NCI-H1436 treated with DMSO at 0.1 percent for 48 hours (cell line): Measurements from ENCODE around the gene SEBOX.
A peak's percentile ranks its signal among the peaks of the same experiment; 100 is the strongest.

Source experiments
- DNase-seq: peaks from one replicate; lab custom pipeline; 2025; lab: John Stamatoyannopoulos, UW

The SEBOX gene

DNA sequence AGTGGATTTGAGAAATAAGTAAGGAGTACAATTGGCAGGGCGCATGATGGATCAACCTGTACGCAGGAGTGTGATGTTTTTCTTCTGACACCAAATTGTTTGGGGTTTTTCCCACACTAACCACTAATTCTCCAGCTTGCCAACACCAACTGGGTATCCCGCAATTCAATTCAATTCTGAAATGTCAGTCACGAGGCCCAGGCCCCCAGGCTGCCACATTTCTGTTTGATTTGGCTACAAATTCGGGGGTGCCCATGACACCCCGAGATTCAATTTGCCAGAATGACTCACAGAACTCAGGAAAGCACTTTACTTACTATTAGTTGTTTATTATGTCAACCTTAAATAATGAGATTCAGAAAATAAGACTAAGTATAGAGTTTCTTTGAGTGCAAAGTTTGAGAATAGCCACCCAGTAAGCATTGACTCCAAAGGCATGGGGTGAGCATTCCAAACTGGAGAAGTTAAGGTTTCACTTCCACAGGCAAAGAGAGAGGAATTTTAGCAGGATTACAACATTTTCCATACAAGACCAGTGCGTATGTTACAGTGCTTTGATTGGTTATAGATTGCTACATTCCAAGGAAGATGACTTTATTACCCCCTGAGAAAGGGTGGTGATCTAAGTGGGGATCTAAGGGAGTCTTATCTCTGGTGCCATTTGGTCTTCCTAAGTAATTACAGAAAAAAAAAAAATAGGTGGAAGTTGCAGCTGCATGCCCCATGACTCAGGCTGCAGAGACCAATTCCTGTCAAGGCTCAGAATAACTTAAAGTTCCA is 29.5 kb upstream of the SEBOX start:
- no peak for DNase-seq

DNA sequence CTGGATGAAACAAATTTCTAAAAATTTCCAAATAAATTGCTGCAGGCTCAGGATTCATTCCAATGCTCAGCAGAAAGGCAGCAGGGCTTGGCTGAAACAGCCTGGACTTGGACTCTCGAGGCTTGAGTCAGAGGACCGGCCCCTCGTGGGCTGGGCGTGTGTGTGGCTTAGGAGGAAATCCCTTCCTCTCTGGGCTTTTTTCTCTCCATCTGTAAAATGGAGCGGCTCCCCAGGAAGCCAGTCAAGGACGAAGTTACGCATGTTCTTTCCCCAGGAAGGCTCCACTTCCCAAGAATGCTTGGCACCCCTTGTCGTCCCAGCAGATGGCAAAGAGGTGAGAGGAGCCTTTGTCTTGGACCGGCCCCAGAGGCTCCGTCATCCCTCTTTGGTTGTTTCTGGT is 27.5 kb upstream of the SEBOX start:
- no peak for DNase-seq

GRCh38 chr17:28391401-28391800 is 26.4 kb upstream of the SEBOX start:
- DNase-seq = no peak

DNA sequence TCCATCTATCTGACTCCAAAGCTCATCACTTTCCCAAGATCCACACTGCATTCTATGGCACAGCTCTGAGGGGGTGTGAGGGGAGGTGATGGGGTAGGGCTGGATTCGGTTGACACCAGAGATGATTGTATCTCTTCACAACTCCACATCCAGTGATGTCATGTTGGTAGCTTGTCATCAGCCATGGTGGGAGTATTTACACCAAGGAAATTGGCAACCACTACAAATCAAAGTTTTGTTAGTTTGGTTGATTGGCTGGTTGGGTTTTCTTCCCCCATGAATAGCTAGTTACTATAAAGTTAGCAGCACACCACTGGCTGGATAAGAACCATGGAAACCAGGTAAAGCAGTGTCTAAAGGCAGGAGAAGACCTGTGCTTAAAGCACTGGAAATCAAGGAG is 26.0 kb upstream of the SEBOX start:
- DNase-seq = no peak

DNA sequence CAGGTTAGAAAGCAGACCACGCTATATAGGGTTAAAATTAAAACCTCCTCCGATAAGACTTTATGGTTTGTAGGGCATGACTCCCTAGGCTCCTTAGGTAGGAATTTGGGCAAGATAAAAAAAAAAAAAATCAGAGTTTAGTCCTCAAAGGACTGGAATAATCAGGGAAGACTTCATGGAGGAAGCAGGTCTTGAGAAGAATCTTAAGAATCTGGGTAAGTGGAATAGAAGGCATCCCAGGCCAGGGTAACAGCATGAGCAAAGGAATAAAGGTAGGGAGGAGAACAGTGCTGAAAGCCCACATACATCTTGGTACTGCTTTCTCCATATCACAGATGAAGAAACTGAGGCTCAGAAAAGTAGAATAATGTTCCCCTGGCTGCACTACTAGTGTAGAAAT is 25.6 kb upstream of the SEBOX start:
- DNase-seq = no peak

GRCh38 chr17:28390141-28390540 is 25.1 kb upstream of the SEBOX start:
- no peak for DNase-seq

DNA sequence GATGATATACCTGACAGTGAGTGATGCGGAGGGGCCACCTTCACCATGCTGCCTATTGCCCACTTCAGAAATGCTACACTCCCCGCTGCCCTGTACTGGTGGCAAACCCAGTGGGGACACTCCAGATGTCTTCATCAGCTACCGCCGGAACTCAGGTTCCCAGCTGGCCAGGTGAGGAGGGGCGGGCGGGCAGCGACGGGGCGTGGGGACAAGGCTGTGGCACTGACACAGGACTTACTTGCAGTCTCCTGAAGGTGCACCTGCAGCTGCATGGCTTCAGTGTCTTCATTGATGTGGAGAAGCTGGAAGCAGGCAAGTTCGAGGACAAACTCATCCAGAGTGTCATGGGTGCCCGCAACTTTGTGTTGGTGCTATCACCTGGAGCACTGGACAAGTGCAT is 23.1 kb upstream of the SEBOX start:
- DNase-seq = no peak

GRCh38 chr17:28386391-28386790 is 21.4 kb upstream of the SEBOX start:
- DNase-seq = no peak

GRCh38 chr17:28385406-28385805 is 20.4 kb upstream of the SEBOX start:
- no peak for DNase-seq

GRCh38 chr17:28385037-28385400 is 20.0 kb upstream of the SEBOX start:
- no peak for DNase-seq

DNA sequence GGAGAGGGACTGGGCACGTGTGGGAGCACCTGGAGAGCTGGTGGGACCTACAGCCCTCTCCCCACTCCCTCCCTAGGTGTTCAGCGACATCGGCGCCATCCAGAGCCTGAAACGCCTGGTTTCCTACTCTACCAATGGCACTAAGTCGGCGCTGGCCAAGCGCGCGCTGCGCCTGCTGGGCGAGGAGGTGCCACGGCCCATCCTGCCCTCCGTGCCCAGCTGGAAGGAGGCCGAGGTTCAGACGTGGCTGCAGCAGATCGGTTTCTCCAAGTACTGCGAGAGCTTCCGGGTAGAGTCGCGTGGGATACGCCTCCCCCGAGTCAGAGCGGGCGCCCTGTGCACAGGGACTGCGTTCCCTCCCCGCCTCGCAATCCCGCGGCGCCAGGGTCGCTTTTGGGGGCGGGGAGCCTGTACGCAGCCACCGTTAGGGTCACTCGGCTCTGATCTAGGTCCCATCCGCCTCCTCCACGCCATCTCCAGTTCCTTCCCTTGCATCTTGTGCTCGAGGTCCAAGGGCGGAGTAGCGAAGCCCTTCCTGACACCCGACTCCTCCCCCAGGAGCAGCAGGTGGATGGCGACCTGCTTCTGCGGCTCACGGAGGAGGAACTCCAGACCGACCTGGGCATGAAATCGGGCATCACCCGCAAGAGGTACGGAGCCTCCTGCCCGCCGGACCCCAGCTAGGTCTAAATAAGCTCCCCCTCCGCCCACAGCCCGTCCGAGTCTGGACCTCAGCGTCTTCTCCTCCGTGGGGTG is 19.5 kb upstream of the SEBOX start:
- no peak for DNase-seq

DNA sequence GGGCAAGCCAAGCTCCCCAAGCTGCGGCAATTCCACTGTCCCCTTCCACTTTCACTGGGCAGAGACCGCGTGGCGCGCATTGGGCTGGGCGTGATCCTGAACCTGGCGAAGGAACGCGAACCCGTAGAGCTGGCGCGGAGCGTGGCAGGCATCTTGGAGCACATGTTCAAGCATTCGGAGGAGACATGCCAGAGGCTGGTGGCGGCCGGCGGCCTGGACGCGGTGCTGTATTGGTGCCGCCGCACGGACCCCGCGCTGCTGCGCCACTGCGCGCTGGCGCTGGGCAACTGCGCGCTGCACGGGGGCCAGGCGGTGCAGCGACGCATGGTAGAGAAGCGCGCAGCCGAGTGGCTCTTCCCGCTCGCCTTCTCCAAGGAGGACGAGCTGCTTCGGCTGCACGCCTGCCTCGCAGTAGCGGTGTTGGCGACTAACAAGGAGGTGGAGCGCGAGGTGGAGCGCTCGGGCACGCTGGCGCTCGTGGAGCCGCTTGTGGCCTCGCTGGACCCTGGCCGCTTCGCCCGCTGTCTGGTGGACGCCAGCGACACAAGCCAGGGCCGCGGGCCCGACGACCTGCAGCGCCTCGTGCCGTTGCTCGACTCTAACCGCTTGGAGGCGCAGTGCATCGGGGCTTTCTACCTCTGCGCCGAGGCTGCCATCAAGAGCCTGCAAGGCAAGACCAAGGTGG is 16.3 kb upstream of the SEBOX start:
- no peak for DNase-seq

DNA sequence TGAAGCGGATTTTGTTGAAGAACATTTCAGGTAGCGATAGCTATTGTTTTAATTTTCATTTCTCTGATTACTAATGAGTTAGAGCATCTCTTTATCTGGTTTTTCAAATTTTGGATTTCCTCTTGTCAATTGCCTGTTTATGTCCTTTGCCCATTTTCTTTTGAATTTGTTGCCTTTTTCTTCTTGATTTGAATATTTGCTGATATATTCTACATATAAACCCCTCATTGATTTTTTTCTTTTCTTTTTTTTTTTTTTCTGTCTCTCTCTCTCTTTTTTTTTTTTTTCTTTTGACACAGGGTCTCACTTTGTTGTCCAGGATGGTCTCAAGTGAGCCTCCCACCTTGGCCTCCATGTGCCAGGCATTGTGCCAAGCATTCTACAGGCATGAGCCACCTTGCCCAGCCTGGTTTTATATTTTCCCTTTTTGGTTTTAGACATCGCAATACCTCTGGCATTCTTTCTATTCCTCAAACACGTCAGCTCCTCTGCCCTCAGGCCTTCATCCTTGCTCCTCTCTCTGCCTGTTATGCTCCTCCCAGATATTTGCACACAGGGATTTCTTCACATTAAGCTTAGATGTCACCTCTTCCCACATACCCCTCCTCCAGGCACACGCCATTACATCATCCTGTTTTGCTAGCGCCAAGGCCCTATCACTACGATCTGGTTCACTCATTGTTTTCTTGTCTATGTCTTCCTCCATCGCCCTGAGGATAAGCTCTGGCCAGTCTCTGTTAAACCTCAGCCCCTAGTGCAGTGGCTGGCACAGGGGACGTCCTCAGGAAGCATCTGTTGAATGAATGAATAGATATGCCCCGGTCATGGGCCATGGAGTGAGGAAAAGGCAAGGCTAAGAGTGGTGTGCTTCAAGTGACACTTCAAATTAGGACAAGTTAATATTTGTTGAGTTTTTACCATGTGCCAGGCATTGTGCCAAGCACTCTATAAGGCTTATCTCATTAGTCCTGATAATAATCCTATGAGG is 15.1 kb upstream of the SEBOX start:
- no peak for DNase-seq

GRCh38 chr17:28372945-28373274 is 7.9 kb upstream of the SEBOX start:
- no peak for DNase-seq

- no peak for DNase-seq
Observed at GRCh38 chr17:28372203-28372944, 7.4 kb upstream of the SEBOX start.

DNA sequence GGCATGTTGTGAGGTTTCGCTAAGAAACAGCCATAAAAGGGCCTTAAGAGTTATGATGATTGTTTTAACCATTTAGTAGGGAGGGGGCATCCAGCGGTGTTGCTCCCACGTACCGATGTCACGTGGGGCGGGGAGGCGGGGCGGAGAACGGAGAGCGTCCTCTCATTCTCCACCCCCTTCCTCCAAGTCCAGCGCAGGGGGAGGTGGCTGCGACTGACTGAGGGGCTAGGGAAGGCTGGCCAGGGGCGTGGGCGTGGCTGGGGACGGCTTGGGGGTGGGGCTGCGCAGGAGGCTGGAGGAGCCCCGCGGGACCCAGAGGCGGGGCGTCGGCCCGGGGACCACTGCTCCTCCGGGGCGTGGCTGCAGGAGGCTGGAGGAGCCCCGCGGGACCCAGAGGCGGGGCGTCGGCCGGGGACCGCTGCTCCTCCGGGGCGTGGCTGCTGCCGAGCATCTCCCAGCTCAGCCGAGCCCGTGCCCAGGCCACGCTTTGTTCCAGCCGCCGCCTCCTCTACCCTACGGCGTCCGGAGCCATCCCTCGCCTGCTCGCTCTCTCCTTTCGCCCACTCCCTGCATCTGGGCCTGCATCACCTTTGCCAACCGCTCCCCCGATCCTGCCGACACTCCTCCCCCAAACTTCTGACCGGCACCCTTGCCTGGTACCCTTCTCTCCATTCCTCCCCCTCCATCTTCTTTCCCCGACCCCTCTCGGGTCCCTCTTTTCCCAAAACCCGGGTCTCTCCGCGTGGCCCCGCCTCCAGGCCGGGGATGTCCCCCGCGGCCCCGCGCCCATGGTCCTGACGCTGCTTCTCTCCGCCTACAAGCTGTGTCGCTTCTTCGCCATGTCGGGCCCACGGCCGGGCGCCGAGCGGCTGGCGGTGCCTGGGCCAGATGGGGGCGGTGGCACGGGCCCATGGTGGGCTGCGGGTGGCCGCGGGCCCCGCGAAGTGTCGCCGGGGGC is 6.5 kb upstream of the SEBOX start, which contains the start of gene SARM1:
SARM1 (plus strand) TSS at position 450 of the 958 bp plus-strand sequence; CDS start at position 789, 339 bp downstream.
- DNase-seq = peak; percentile 85

DNA sequence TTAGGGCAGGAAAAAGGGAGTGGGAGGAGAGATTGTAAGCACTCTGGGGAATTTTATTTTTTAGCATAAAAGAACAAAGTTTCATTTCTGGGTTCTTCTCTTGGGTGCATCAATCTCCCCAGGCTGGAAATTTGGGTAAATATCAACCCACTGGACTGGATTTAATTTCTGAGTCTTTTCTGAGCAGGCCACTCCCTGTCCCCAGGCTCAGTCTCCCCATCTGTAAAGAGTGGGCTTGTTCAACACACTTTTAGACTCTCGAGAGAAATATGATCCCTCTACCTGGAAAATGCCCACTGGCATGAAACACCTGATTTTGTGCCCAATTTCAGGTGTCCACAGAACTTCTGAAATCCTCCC is 5.7 kb upstream of the SEBOX start:
- DNase-seq = no peak

GRCh38 chr17:28370035-28370743 is 5.2 kb upstream of the SEBOX start, which contains the start of gene VTN:
Gene VTN, minus strand, starts transcription at chr17:28370307. Its CDS starts 104 bp downstream, at chr17:28370203.
- DNase-seq = no peak

- no peak for DNase-seq
Observed at GRCh38 chr17:28369684-28370034, 4.7 kb upstream of the SEBOX start.
